Stimulated activated naive CD8-positive, alpha-beta T cell treated with anti-CD3 and anti-CD28 coated beads, Interleukin-15, amount 100 ng/mL, for 72 hours (primary cell): ENCODE results near the gene TAB3.

Experiments
- ATAC-seq: fragments of 150-1000 bp; cut with Tn5 transposase; 2 replicates; pipeline ENCODE4 v1.10.0; 2021; ENCODE audit warnings: mild to moderate bottlenecking, moderate library complexity
- DNase-seq, 2 donors: peaks; one replicate each; pipeline ENCODE4 v3.0.0; 2021 to 2022
- H3K27ac Mint-ChIP-seq, 2 donors: one replicate each; pipeline ENCODE4 v1.8.0; 2022; ENCODE audit warnings: mild to moderate bottlenecking in 2 of 2, mixed read lengths in 2 of 2, moderate library complexity in 2 of 2
- H3K27me3 Mint-ChIP-seq: one replicate; pipeline ENCODE4 v1.8.0; 2022; ENCODE audit warnings: mixed read lengths
- H3K4me1 Mint-ChIP-seq: one replicate; pipeline ENCODE4 v1.8.0; 2022; ENCODE audit warnings: mild to moderate bottlenecking, mixed read lengths
- H3K4me3 Mint-ChIP-seq, 2 donors: one replicate each; pipeline ENCODE4 v1.8.0; 2022; ENCODE audit warnings: mild to moderate bottlenecking in 2 of 2, mixed read lengths in 2 of 2, moderate library complexity in 1 of 2
- H3K9me3 Mint-ChIP-seq, 2 donors: one replicate each; pipeline ENCODE4 v1.8.0; 2022; ENCODE audit warnings: mixed read lengths in 2 of 2

The TAB3 gene

GRCh38 chrX:30889147-30890140 is at the start of gene TAB3:
TSS of gene TAB3 (minus strand) at chrX:30889254. CDS start at chrX:30859588, 29,666 bp downstream.
- Mint-ChIP-seq H3K27ac (peak within 1 kb of the TSS; percentile 94 to 97), H3K27me3 (no peaks in the 10 kb centered on the region), H3K4me1 (peaks cover 31% of the 10 kb centered on the region), H3K9me3 (no peaks in the 10 kb centered on the region), H3K4me3 (peak within 1 kb of the TSS; percentile 88 to 91)
- DNase-seq: peak; percentile 88 to 95
- peak; percentile 90 for ATAC-seq

GRCh38 chrX:30938295-30938694 is 49.2 kb upstream of the TAB3 start:
- no peak for ATAC-seq
- no peak overlapping the region for H3K4me3 Mint-ChIP-seq
- no peaks in the 10 kb centered on the region for H3K4me1 Mint-ChIP-seq
- H3K9me3 Mint-ChIP-seq: no peaks in the 10 kb centered on the region
- H3K27ac Mint-ChIP-seq: no peak overlapping the region
- H3K27me3 Mint-ChIP-seq: no peaks in the 10 kb centered on the region
- no peak for DNase-seq

GRCh38 chrX:30935985-30936384 is 46.9 kb upstream of the TAB3 start:
- H3K4me1 Mint-ChIP-seq: no peaks in the 10 kb centered on the region
- no peaks in the 10 kb centered on the region for H3K9me3 Mint-ChIP-seq
- H3K27ac Mint-ChIP-seq: no peak overlapping the region
- ATAC-seq (no peak), DNase-seq (no peak)
- H3K27me3 Mint-ChIP-seq: no peaks in the 10 kb centered on the region
- no peak overlapping the region for H3K4me3 Mint-ChIP-seq

- H3K9me3 Mint-ChIP-seq: no peaks in the 10 kb centered on the region
- no peaks in the 10 kb centered on the region for H3K4me1 Mint-ChIP-seq
- H3K27me3 Mint-ChIP-seq: no peaks in the 10 kb centered on the region
- DNase-seq (no peak), ATAC-seq (no peak)
- H3K27ac Mint-ChIP-seq: no peak overlapping the region
- H3K4me3 Mint-ChIP-seq: no peak overlapping the region
Measured at GRCh38 chrX:30931920-30932319, 42.9 kb upstream of the TAB3 start.

- no peaks in the 10 kb centered on the region for H3K9me3 Mint-ChIP-seq
- ATAC-seq: no peak
Measured at GRCh38 chrX:30930679-30931078, 41.6 kb upstream of the TAB3 start.

GRCh38 chrX:30930143-30930542 is 41.1 kb upstream of the TAB3 start:
- no peak overlapping the region for H3K4me3 Mint-ChIP-seq
- no peaks in the 10 kb centered on the region for H3K4me1 Mint-ChIP-seq
- H3K27ac Mint-ChIP-seq: no peak overlapping the region
- no peak for DNase-seq
- no peaks in the 10 kb centered on the region for H3K9me3 Mint-ChIP-seq
- H3K27me3 Mint-ChIP-seq: no peaks in the 10 kb centered on the region
- ATAC-seq: no peak

More at GRCh38 chrX:30930679-30931078, 41.6 kb upstream of the TAB3 start:
- DNase-seq: no peak
- H3K4me3 Mint-ChIP-seq: no peak overlapping the region
- H3K27ac Mint-ChIP-seq: no peak overlapping the region
- no peaks in the 10 kb centered on the region for H3K4me1 Mint-ChIP-seq
- no peaks in the 10 kb centered on the region for H3K27me3 Mint-ChIP-seq

GRCh38 chrX:30920271-30920670 is 31.2 kb upstream of the TAB3 start:
- Mint-ChIP-seq H3K4me1 (no peaks in the 10 kb centered on the region), H3K27me3 (no peaks in the 10 kb centered on the region), H3K9me3 (no peaks in the 10 kb centered on the region), H3K4me3 (no peak overlapping the region), H3K27ac (no peak overlapping the region)
- DNase-seq (no peak), ATAC-seq (no peak)

GRCh38 chrX:30918480-30918879 is 29.4 kb upstream of the TAB3 start:
- H3K27me3 Mint-ChIP-seq: no peaks in the 10 kb centered on the region
- ATAC-seq (no peak), DNase-seq (no peak)
- no peaks in the 10 kb centered on the region for H3K9me3 Mint-ChIP-seq
- H3K4me3 Mint-ChIP-seq: no peak overlapping the region
- no peaks in the 10 kb centered on the region for H3K4me1 Mint-ChIP-seq
- H3K27ac Mint-ChIP-seq: no peak overlapping the region

- no peaks in the 10 kb centered on the region for H3K27me3 Mint-ChIP-seq
- no peak overlapping the region for H3K4me3 Mint-ChIP-seq
- H3K27ac Mint-ChIP-seq: no peak overlapping the region
- ATAC-seq (no peak), DNase-seq (no peak)
- H3K4me1 Mint-ChIP-seq: peaks cover 13% of the 10 kb centered on the region
- no peaks in the 10 kb centered on the region for H3K9me3 Mint-ChIP-seq
Measured at GRCh38 chrX:30913492-30913891, 24.4 kb upstream of the TAB3 start.

- Mint-ChIP-seq H3K4me1 (peaks cover 13% of the 10 kb centered on the region), H3K4me3 (peak overlapping the region; percentile 15 to 48), H3K9me3 (no peaks in the 10 kb centered on the region), H3K27ac (peak overlapping the region; percentile 74 to 89), H3K27me3 (no peaks in the 10 kb centered on the region)
- ATAC-seq (peak; percentile 57), DNase-seq (peak in 1 of 2 donors; percentile 9)
Measured at GRCh38 chrX:30910124-30910860, 21.2 kb upstream of the TAB3 start.

GRCh38 chrX:30906726-30907125 is 17.7 kb upstream of the TAB3 start:
- Mint-ChIP-seq H3K9me3 (no peaks in the 10 kb centered on the region), H3K27ac (no peak overlapping the region), H3K4me3 (no peak overlapping the region), H3K27me3 (no peaks in the 10 kb centered on the region), H3K4me1 (peaks cover 13% of the 10 kb centered on the region)
- no peak for DNase-seq
- ATAC-seq: no peak

GRCh38 chrX:30905321-30905720 is 16.3 kb upstream of the TAB3 start:
- no peak for DNase-seq
- Mint-ChIP-seq H3K4me1 (peaks cover 10% of the 10 kb centered on the region), H3K27ac (no peak overlapping the region), H3K27me3 (no peaks in the 10 kb centered on the region), H3K9me3 (no peaks in the 10 kb centered on the region), H3K4me3 (no peak overlapping the region)
- ATAC-seq: no peak

- Mint-ChIP-seq H3K27me3 (no peaks in the 10 kb centered on the region), H3K27ac (no peak overlapping the region), H3K9me3 (no peaks in the 10 kb centered on the region), H3K4me1 (peaks cover 11% of the 10 kb centered on the region), H3K4me3 (no peak overlapping the region)
- no peak for ATAC-seq
- DNase-seq: no peak
Measured at GRCh38 chrX:30904632-30905031, 15.6 kb upstream of the TAB3 start.

- no peak for DNase-seq
- no peaks in the 10 kb centered on the region for H3K9me3 Mint-ChIP-seq
- peaks cover 6% of the 10 kb centered on the region for H3K4me1 Mint-ChIP-seq
- H3K27ac Mint-ChIP-seq: no peak overlapping the region
- H3K4me3 Mint-ChIP-seq: no peak overlapping the region
- no peak for ATAC-seq
- no peaks in the 10 kb centered on the region for H3K27me3 Mint-ChIP-seq
Measured at GRCh38 chrX:30904186-30904585, 15.1 kb upstream of the TAB3 start.

GRCh38 chrX:30900227-30900626 is 11.2 kb upstream of the TAB3 start:
- DNase-seq (peak in 1 of 2 donors; percentile 11), ATAC-seq (peak; percentile 89)
- no peak overlapping the region for H3K27ac Mint-ChIP-seq
- no peak overlapping the region for H3K4me3 Mint-ChIP-seq
- no peaks in the 10 kb centered on the region for H3K9me3 Mint-ChIP-seq
- H3K4me1 Mint-ChIP-seq: peaks cover 5% of the 10 kb centered on the region
- H3K27me3 Mint-ChIP-seq: no peaks in the 10 kb centered on the region

- ATAC-seq: no peak
- H3K4me3 Mint-ChIP-seq: no peak overlapping the region
- peaks cover 5% of the 10 kb centered on the region for H3K4me1 Mint-ChIP-seq
- no peaks in the 10 kb centered on the region for H3K9me3 Mint-ChIP-seq
- H3K27ac Mint-ChIP-seq: no peak overlapping the region
- DNase-seq: no peak
- H3K27me3 Mint-ChIP-seq: no peaks in the 10 kb centered on the region
Measured at GRCh38 chrX:30898886-30899285, 9.8 kb upstream of the TAB3 start.
